Astrocyte of the spinal cord (primary cell): ENCODE results near the gene C3orf18.
"Not testable (repeated sequence)": the region's sequence is repeated elsewhere in the genome, so short reads cannot be mapped to it uniquely, and the experiment has no call there.

Experiments
- DNase-seq: peaks from one replicate; pipeline ENCODE4 v3.0.0; 2011; ENCODE audit warnings: low read depth, low spot score
- H3K4me3 ChIP-seq: 2 replicates; pipeline ENCODE4 v1.5.1; 2011; ENCODE audit warnings: low read depth, mild to moderate bottlenecking, low read length, moderate library complexity
- in situ Hi-C: cut with HindIII; loops from 2 replicates; pipeline ENCODE4 v1.10.0; 2017; ENCODE audit warnings: low sequenced_read_pairs
- TF ChIP-seq, protein P1 (sequence below): IDR thresholded peaks from 2 replicates; pipeline ENCODE4 v1.5.1; 2012; ENCODE audit warnings: low read depth, mild to moderate bottlenecking, low read length, inconsistent platforms

C3orf18 gene

DNA sequence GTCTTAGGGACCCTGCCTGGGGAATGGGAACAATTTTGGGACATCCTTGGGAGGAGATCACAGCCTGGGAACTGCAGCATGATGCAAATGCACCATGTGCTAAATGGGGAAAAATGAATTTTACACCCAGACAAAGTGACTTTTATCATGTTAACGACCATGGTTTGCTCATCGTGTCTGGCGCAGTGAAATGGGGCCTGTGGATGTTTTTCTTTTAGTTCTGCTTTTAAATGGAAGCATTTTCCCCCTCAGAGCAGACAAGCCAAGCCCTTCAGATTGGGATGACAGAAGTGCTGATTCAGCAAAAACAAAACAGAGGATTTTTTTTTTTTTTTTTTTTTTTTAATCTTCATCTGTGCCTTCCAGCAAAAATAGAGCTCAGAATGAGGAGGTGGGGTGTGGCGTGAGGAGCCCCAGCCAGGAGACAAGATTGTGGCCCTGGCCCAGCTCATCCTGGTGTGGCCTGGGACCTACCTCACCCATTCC, 49.8 kb downstream of the C3orf18 start:
- in situ Hi-C loops, result no loop called here
- TF ChIP-seq, protein P1, sequence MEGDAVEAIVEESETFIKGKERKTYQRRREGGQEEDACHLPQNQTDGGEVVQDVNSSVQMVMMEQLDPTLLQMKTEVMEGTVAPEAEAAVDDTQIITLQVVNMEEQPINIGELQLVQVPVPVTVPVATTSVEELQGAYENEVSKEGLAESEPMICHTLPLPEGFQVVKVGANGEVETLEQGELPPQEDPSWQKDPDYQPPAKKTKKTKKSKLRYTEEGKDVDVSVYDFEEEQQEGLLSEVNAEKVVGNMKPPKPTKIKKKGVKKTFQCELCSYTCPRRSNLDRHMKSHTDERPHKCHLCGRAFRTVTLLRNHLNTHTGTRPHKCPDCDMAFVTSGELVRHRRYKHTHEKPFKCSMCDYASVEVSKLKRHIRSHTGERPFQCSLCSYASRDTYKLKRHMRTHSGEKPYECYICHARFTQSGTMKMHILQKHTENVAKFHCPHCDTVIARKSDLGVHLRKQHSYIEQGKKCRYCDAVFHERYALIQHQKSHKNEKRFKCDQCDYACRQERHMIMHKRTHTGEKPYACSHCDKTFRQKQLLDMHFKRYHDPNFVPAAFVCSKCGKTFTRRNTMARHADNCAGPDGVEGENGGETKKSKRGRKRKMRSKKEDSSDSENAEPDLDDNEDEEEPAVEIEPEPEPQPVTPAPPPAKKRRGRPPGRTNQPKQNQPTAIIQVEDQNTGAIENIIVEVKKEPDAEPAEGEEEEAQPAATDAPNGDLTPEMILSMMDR, result no peak
- DNase-seq, result no peak
- no peak overlapping the region for H3K4me3 ChIP-seq

DNA sequence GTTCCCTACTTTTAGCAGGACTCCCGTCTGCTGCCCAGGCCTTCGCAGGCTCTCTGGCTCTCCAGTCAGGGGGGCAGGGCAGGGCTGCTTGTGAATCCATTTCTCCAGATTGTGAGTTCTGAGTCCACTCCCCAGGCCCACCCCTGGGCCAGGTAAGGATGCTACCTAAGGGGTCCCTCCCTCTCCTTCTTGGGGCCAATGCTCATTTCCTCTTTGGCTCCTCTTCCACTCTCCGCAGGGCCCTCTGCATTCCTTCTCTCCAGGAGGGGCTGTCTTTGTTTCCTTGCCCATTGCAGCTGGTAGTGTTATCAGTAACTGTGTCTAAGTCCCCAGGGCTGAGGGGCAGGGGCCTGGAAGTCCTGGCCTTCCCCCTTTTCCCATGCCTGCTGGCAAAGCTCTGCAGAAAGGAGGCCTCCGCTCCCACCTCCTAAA, 51.1 kb downstream of the C3orf18 start:
- in situ Hi-C loops, result no loop called here
- TF ChIP-seq, protein P1, result no peak
- DNase-seq, result no peak
- H3K4me3 ChIP-seq, result no peak overlapping the region

DNA sequence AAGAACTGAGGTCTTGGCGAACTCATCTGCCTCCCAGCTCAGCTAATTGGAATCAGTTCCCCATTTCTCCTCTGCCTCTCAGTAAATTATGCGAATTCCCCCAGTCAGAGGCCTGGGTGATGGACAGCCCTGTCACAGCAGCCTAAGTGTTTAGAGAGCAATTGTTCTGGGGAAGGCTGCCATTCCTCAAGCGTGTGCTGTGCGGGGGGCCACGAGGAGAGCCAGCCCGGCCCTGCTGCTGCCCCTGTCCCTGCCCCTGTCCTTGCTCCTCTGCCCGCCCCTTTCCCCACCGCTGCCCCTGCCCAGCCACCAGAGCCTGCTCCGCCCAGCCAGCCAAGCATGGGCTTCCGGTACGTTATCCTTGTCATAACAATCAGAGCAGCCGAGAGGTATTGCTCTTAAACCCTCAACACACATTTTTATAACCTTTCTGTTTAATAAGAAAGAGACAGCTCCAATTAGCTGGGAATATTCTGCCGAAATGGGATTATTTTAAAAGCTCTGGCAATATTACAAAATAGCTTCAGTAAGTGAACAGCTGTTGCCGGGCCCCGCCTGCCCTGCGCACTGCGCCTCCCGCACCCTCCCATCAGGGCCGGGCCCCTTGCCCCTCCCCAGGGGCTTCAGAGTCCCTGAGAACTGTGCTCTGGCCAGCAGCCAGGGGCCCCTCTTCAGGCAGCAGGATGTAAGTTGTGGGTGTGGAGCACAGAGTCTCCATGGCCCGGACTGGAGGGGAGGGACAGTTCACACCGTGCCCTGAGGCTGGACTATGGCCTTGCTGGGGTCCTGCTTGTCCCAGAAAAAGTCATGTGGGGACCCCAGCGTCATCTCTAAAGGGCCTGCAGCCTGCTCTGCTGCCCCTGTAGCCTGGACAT, 51.7 kb downstream of the C3orf18 start:
- peak; percentile 9 for DNase-seq
- H3K4me3 ChIP-seq, result no peak overlapping the region

DNA sequence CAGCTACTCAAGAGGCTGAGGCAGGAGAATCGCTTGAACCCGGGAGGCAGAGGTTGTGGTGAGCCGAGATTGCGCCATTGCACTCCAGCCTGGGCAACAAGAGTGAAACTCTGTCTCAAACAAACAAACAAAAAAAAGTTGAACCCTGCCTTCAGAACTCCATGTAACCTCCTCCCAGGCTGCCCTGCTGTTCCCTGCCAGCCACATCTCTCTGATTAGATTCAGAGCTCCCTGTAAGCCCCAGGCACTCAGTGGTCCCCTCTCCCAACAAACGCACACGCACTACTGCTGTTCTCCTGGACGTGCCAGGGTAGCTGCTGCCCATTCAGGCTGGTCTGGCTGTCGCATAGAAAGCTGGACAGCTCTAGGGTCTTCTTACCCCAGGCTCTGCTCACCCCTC, 54.6 kb downstream of the C3orf18 start:
- in situ Hi-C loops, DNase-seq: not testable (repeated sequence)

More for the DNA sequence above, 51.7 kb downstream of the C3orf18 start:
- in situ Hi-C loops, result no loop called here
- TF ChIP-seq, protein P1, result no peak

DNA sequence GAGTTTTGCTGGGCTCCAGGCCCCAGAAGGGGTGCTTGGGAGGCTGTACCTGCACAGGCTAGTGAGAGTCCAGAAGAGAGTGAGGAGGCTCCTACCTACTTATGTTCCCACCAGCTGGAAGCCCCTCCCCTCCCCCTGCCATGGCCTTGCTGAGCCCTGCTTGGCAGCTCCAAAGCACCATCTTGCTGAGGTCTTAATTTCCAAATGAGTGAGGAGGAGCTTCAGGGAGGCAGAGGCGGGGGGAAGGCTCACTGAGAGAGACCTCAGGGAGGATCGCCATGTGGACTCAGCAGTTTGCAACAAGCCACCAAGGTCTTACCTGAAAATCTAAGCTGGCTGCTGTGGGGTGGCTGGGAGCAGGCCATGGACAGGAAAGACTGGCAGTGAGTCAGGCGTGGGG, 55.4 kb downstream of the C3orf18 start:
- DNase-seq, result no peak
- in situ Hi-C loops, result no loop called here
- H3K4me3 ChIP-seq, result no peak overlapping the region
- TF ChIP-seq, protein P1, result no peak

More for the DNA sequence above, 54.6 kb downstream of the C3orf18 start:
- H3K4me3 ChIP-seq, result not testable (repeated sequence)

DNA sequence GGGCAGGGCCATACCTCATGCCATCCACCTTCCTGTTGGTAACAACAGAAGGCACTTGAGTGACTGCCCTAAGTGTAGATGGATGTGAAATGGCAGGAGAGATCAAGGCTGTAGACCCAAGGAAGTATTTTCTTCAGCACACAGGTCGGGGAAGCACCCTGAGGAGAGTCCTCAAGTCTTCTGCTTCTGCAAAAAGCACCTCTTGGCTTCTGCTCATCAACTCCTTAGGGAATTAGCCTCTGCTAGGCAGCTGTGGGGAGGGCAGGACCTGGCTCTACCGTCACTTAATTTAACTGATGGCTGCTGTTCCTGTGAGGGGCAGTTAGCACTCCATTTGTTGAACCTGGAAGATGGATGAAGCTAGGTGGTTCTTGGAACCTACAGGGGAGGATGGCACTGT, 57.2 kb downstream of the C3orf18 start:
- in situ Hi-C loops, result no loop called here
- no peak overlapping the region for H3K4me3 ChIP-seq
- no peak for DNase-seq
- TF ChIP-seq, protein P1, result no peak

DNA sequence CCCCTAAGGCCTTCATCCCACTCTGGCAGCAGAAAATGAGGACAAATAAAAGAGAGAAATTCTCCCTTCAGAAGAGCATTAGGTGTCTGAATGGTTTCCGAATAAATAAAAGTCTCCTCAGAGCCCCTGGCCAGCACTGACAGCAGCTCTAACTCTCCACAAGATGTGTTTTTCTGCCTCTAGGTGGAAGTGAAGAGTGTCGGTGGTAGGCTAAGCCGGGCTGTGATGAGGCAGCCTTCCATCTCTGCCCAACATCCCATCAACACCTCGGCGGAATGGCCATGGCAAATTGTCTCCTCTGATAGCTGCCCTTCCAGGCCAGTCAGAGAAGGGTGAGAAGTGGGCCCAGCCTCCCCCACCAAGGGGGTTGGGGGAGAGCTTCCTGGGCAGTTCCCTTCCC, 57.8 kb downstream of the C3orf18 start:
- no peak for DNase-seq
- H3K4me3 ChIP-seq, result no peak overlapping the region
- in situ Hi-C loops, result no loop called here
- TF ChIP-seq, protein P1, result no peak
